Breast epithelium (tissue), 4 donors: ENCODE measurements around the gene MICOS13. TPM values are rescaled to one million over a fixed set of nuclear protein-coding genes. Genes with fewer than 3 reads are reported as not detected.

Experiments used
- DNase-seq, 2 donors: peaks; one replicate each; pipeline ENCODE4 v3.0.0-alpha.2; 2019; ENCODE audit warnings: low spot score in 2 of 2
- H3K27ac ChIP-seq, 2 donors: fragments of 200-600 bp; sonication (generic) in 1 of 2; one replicate each; pipeline ENCODE4 v1.5.1; 2016 to 2019; ENCODE audit warnings: mild to moderate bottlenecking in 1 of 2
- H3K27me3 ChIP-seq, 2 donors: fragments of 200-600 bp; sonication (generic) in 1 of 2; one replicate each; pipeline versions ENCODE4 v1.5.1 to v1.6.0; 2017 to 2019; ENCODE audit warnings: control low read depth in 1 of 2, mild to moderate bottlenecking in 1 of 2
- H3K36me3 ChIP-seq: fragments of 200-600 bp; one replicate; pipeline ENCODE4 v1.5.1; 2019
- H3K4me1 ChIP-seq, 2 donors: fragments of 200-600 bp; sonication (generic); one replicate each; pipeline ENCODE4 v1.5.1; 2016 to 2019; ENCODE audit warnings: control low read depth in 1 of 2
- H3K4me3 ChIP-seq, 3 donors: fragments of 200-600 bp; sonication (generic); 1 replicate in 2 of 3; 2 replicates in 1 of 3; pipeline ENCODE4 v1.5.1; 2016 to 2019; ENCODE audit warnings: mild to moderate bottlenecking in 3 of 3, moderate library complexity in 2 of 3
- H3K9me3 ChIP-seq, 2 donors: fragments of 200-600 bp; sonication (generic) in 1 of 2; one replicate each; pipeline ENCODE4 v1.5.1; 2016 to 2019; ENCODE audit warnings: control low read depth in 1 of 2
- POLR2A ChIP-seq: fragments of 450-650 bp; IDR thresholded peaks from one replicate; pipeline ENCODE4 v1.6.1; 2016; ENCODE audit warnings: antibody characterized with exemption, mild to moderate bottlenecking, moderate library complexity
- POLR2AphosphoS5 ChIP-seq, 3 donors: sonication (generic); formaldehyde crosslinking; IDR thresholded peaks; one replicate each; pipeline ENCODE4 v1.6.1; 2017; ENCODE audit warnings: antibody characterized with exemption in 3 of 3
- intact Hi-C: fragments of 100-400 bp; cut with DNase I; formaldehyde crosslinking; loops from one replicate; pipeline ENCODE4 v1.15.1; 2023; ENCODE audit warnings: low total_unique reads
- total RNA-seq, 3 donors: library from RNA; depleted of rRNA; stranded (reverse); fragments of >200 nt; gene quantifications; one replicate each; pipeline ENCODE4 v1.1.0, GENCODE V29; 2016
- TF ChIP-seq, protein P1 (sequence below), 3 donors: fragments of 450-650 bp; IDR thresholded peaks; one replicate each; pipeline ENCODE4 v1.5.1; 2016 to 2017; ENCODE audit warnings: antibody characterized with exemption in 3 of 3, mild to moderate bottlenecking in 3 of 3, moderate library complexity in 3 of 3

Gene MICOS13
- total RNA-seq, 3 donors from 2014 or later = 29.4 to 49.5 (median 44.3) TPM

DNA sequence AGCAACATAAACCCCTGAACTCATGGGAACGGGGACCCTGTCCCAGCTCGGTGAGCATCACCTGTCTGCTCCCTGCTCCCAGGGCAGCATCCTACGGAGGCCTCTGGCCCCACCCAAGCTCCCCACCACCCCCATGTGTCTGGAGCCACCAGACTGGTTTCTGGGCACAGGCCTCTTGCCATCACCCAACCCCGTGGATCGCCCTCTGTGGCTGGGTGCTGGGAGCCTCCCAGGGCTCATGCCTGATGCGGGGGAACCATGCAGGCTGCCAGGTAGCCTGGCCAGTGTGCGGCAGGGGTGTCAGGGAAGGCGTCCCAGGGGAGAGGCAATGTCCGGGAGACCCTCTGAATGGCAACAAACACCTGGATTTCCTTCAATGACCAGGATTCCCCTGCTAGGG is 2.7 kb downstream of the MICOS13 start:
- intact Hi-C loops = no loop called here

DNA sequence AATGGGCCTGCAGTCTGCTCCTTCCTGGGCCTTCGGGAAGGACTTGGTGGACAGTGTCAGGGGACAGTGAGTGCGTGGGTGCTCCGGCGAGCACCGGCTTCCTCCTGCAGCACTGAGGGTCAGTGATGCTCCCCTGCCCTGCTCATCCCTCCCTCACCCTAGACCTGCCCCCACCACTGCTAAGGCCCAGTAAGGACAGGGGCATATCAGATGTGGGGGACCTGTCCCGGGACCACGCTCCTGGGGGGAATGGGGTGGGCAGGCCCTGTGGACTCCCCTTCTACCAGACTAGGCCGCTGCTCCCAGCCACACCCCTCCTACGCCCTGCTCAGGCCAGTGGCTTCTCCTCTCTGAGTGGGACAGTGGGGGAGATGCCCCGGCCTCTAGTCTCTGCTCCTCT is 3.2 kb downstream of the MICOS13 start:
- Histone ChIP-seq H3K27ac (no peak overlapping the region), H3K9me3 (no peaks in the 10 kb centered on the region), H3K36me3 (no peaks in the 10 kb centered on the region), H3K4me1 (peaks cover 9 to 13% of the 10 kb centered on the region in 2 donors), H3K27me3 (no peaks in the 10 kb centered on the region), H3K4me3 (no peak overlapping the region)
- DNase-seq = no peak
- TF ChIP-seq POLR2AphosphoS5 (IDR thresholded peaks at IDR 0.05) (no peak), POLR2A (no peak)
- TF ChIP-seq, protein P1, sequence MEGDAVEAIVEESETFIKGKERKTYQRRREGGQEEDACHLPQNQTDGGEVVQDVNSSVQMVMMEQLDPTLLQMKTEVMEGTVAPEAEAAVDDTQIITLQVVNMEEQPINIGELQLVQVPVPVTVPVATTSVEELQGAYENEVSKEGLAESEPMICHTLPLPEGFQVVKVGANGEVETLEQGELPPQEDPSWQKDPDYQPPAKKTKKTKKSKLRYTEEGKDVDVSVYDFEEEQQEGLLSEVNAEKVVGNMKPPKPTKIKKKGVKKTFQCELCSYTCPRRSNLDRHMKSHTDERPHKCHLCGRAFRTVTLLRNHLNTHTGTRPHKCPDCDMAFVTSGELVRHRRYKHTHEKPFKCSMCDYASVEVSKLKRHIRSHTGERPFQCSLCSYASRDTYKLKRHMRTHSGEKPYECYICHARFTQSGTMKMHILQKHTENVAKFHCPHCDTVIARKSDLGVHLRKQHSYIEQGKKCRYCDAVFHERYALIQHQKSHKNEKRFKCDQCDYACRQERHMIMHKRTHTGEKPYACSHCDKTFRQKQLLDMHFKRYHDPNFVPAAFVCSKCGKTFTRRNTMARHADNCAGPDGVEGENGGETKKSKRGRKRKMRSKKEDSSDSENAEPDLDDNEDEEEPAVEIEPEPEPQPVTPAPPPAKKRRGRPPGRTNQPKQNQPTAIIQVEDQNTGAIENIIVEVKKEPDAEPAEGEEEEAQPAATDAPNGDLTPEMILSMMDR (IDR thresholded peaks at IDR 0.05) = no peak
- intact Hi-C loops = no loop called here

More for the DNA sequence above, 2.7 kb downstream of the MICOS13 start:
- H3K27ac ChIP-seq = no peak overlapping the region
- no peaks in the 10 kb centered on the region for H3K9me3 ChIP-seq
- no peaks in the 10 kb centered on the region for H3K36me3 ChIP-seq
- H3K4me3 ChIP-seq = no peak overlapping the region
- no peak for DNase-seq
- no peaks in the 10 kb centered on the region for H3K27me3 ChIP-seq
- TF ChIP-seq, protein P1 (IDR thresholded peaks at IDR 0.05) = no peak
- no peak for TF ChIP-seq POLR2A
- TF ChIP-seq POLR2AphosphoS5 (IDR thresholded peaks at IDR 0.05) = no peak
- peaks cover 9 to 13% of the 10 kb centered on the region in 2 donors for H3K4me1 ChIP-seq

DNA sequence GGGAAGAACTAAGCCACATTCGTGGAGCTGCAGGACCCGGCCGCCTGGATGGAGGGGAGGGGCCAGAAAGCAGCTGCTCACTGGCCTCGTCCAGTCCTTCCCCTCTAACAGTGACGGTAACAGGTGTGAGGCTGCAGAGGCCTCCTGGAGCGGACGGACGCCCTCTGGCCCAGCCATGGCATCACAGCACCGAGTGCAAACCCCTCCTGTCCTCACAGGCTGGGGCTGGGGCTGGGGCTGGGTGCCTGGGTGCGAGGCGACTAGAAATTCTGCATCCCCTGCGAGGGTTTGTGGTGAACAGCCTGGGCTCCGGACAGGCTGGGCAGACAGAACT is 3.6 kb downstream of the MICOS13 start:
- intact Hi-C loops = no loop called here
- H3K36me3 ChIP-seq = no peaks in the 10 kb centered on the region
- H3K27me3 ChIP-seq = no peaks in the 10 kb centered on the region
- TF ChIP-seq, protein P1 (IDR thresholded peaks at IDR 0.05) = no peak
- TF ChIP-seq POLR2A (no peak), POLR2AphosphoS5 (IDR thresholded peaks at IDR 0.05) (no peak)
- H3K4me3 ChIP-seq = no peak overlapping the region
- H3K9me3 ChIP-seq = no peaks in the 10 kb centered on the region
- no peak overlapping the region for H3K27ac ChIP-seq
- no peak for DNase-seq
- H3K4me1 ChIP-seq = peaks cover 9 to 13% of the 10 kb centered on the region in 2 donors

DNA sequence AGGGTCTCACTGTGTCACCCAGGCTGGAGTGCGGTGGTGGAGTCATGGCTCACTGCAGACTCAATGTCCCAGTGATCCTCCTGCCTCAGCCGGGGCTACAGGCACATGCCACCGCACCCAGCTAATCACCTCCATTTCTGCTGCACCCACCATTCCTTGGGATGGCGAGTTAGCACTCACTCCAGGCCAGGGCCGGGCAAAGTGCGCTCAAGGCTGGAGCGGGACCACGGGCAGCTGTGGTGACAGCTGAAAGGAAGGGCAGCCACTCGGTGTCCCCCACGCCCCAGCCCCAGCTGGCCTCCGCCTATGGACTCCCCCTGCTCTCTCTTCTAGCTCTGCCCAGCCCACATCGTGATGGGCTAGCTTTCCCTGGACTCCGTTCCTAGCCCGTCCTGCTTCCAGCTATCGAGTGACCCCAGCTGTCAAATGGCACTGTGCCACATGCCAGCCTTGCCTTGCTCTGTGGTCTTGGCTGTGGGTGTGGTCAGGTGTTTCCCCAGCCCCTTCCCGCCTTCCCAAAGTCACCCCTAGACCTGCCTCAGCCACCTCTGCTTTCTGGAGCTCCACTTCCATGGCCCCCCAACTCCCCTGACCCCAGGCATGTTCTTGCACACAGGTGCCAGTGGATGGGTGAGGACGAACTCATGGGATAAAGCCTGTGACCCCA is 4.1 kb downstream of the MICOS13 start:
- intact Hi-C loops = no loop called here
- H3K4me1 ChIP-seq = peaks cover 9 to 12% of the 10 kb centered on the region in 2 donors
- H3K27ac ChIP-seq = no peak overlapping the region
- no peaks in the 10 kb centered on the region for H3K36me3 ChIP-seq
- TF ChIP-seq, protein P1 (IDR thresholded peaks at IDR 0.05) = no peak
- TF ChIP-seq POLR2A (no peak), POLR2AphosphoS5 (IDR thresholded peaks at IDR 0.05) (no peak)
- H3K4me3 ChIP-seq = no peak overlapping the region
- H3K27me3 ChIP-seq = no peaks in the 10 kb centered on the region
- H3K9me3 ChIP-seq = no peaks in the 10 kb centered on the region
- no peak for DNase-seq

DNA sequence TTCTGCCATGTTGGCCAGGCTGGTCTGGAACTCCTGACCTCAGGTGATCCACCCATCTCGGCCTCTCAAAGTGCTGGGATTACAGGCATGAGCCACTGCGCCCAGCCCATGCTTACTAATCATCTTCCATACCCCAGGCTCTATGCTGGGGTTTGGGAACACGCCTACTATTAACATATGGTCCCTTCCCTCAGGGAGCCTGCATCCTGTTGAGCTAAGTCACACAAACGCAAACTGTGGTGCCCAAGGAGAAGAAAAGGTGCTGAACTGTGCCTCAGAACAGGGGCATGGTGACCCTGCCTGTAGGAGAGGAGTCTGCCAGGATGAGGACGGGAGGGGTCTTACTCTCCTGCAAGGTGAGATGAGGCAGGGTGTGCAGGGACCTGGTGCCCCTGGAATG is 5.6 kb downstream of the MICOS13 start:
- no peak for TF ChIP-seq POLR2A
- TF ChIP-seq, protein P1 (IDR thresholded peaks at IDR 0.05) = no peak
- no peak for TF ChIP-seq POLR2AphosphoS5 (IDR thresholded peaks at IDR 0.05)
- intact Hi-C loops = no loop called here
- Histone ChIP-seq H3K27me3 (no peaks in the 10 kb centered on the region), H3K4me3 (no peak overlapping the region), H3K36me3 (no peaks in the 10 kb centered on the region), H3K9me3 (no peaks in the 10 kb centered on the region), H3K27ac (no peak overlapping the region), H3K4me1 (peaks cover 4 to 9% of the 10 kb centered on the region in 2 donors)
- no peak for DNase-seq
